Mesodermal cell (in vitro differentiated cells): ENCODE data around the gene HEXD. TPM values are rescaled to one million over a fixed set of nuclear protein-coding genes. Genes with fewer than 3 reads are reported as not detected.
"Not testable (repeated sequence)": the region's sequence is repeated elsewhere in the genome, so short reads cannot be mapped to it uniquely, and the experiment has no call there.

Experiments
- H3K27ac ChIP-seq: 2 replicates; pipeline ENCODE4 v1.7.0; 2013; ENCODE audit warnings: mild to moderate bottlenecking, low read depth, low read length, moderate library complexity; ENCODE audit not compliant: severe bottlenecking
- H3K36me3 ChIP-seq: 2 replicates; pipeline ENCODE4 v1.7.1; 2013; ENCODE audit warnings: mild to moderate bottlenecking, low read length, moderate library complexity; ENCODE audit not compliant: control insufficient read depth, insufficient read depth
- H3K4me1 ChIP-seq: one replicate; pipeline ENCODE4 v1.7.1; 2013; ENCODE audit warnings: mild to moderate bottlenecking, low read length; ENCODE audit not compliant: insufficient read depth, control insufficient read depth, poor library complexity, severe bottlenecking
- H3K4me3 ChIP-seq: 2 replicates; pipeline ENCODE4 v1.7.0; 2013; ENCODE audit warnings: low read length, control low read depth, mild to moderate bottlenecking; ENCODE audit not compliant: insufficient read depth, poor library complexity, severe bottlenecking; ENCODE audit errors: extremely low read depth
- H3K9me3 ChIP-seq: 2 replicates; pipeline ENCODE4 v1.7.1; 2013; ENCODE audit warnings: mild to moderate bottlenecking, low read length, moderate library complexity; ENCODE audit not compliant: control insufficient read depth
- WGBS, 2 experiments: methylation state at CpG; one replicate each; pipeline ENCODE4 v1.1.5; 2013; ENCODE audit warnings: missing lambda C conversion rate in 2 of 2; ENCODE audit not compliant: insufficient coverage in 2 of 2; 5-methylcytosine and 5-hydroxymethylcytosine counted together
- polyA plus RNA-seq, 2 experiments: library from polyadenylated mRNA; stranded (reverse); fragments of 50-300 nt; gene quantifications; one replicate each; pipeline ENCODE4 v1.2.3, GENCODE V29; 2013

HEXD gene
- polyA plus RNA-seq (2013, experiment 1 of 2) = 21.9 TPM
- 20.8 TPM for polyA plus RNA-seq (2013, experiment 2 of 2)

DNA sequence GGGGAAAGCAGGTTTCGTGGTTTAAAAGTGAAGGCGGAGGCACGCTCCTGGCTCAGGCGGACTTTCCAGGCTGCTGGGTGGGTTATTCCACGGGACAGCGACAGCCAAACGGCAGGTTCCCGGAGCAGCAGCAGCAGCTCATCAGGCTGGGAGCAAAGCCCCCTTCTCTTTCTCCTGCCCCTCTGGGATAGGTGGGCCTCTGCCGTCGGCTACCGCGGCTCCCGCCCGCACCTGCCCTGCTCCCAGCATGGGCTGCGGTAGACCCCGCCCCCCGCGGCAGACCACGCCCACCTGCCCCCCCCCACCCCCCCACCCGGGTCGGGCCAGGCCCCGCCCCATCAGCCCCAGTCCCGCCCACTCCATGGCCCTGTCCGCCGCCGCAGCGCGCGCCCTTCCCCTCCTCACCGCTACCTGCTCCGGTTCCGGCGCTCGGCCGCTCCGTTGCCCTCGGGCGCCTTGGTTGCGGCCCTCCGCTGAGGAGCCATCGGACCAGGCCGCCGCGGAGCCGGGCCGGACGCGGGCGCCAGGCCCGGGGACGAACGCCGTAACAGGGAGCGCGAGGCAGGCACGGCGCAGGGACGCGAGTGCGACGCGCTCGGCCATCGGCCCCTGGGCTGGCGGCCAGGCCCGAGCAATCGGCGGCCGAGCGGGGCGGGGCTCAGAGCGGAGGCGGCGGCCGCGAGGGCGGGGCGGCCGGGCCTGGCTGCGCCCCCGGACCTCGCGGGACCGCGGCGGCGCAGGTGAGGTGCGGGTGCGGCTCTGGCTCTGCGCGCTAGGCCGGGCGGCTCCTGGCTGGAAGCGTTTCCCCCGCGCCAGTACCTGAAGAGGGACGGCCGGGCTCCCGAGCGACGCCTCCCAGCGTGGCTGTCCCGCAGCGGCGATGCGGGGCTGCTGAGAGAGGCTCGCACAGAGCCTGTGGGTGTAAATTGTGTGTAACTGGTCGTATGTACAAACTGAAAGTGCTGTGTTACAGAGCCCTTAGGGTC lies at the start of gene HEXD, which contains the start of gene OGFOD3:
TSS of gene HEXD (plus strand) at position 347 of the 986 bp plus-strand sequence. CDS start 1,453 bp downstream, outside the sequence.
TSS of gene OGFOD3 (minus strand) at position 586 of the 986 bp plus-strand sequence. CDS start at position 485, 101 bp downstream.
- peaks cover 3% of the 10 kb centered on the region for H3K9me3 ChIP-seq
- H3K36me3 ChIP-seq = peaks cover 17% of the 10 kb centered on the region
- no peak within 1 kb of the TSS for H3K27ac ChIP-seq
- peak within 1 kb of the TSS; percentile 69 for H3K4me3 ChIP-seq
- WGBS, 2 experiments = 1 to 2% methylated on average over 68 to 93 of the region's 108 CpGs
- no peaks in the 10 kb centered on the region for H3K4me1 ChIP-seq

DNA sequence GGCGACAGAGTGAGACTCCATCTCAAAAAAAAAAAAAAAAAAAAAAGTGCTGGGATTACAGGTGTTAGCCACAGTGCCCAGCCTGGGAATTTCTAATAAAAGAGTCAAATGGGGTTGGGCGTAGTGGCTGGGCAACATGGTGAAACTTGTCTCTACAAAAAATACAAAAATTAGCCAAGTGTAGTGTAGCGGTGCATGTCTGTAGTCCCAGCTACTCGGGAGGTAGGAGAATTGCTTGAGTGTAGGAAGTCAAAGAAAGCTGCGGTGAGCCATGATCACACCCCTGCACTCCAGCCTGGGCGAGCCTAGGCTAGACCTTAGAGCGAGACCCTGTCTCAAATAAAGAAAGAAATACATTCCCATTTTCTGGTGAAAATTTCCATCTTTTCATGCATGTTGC lies 48.9 kb upstream of the HEXD start:
- Histone ChIP-seq H3K27ac (no peak overlapping the region), H3K4me3 (no peak overlapping the region), H3K9me3 (no peaks in the 10 kb centered on the region), H3K36me3 (no peaks in the 10 kb centered on the region), H3K4me1 (peaks cover 7% of the 10 kb centered on the region)
- WGBS, 2 experiments = 95 to 98% methylated on average over 5 to 6 of the region's 7 CpGs

DNA sequence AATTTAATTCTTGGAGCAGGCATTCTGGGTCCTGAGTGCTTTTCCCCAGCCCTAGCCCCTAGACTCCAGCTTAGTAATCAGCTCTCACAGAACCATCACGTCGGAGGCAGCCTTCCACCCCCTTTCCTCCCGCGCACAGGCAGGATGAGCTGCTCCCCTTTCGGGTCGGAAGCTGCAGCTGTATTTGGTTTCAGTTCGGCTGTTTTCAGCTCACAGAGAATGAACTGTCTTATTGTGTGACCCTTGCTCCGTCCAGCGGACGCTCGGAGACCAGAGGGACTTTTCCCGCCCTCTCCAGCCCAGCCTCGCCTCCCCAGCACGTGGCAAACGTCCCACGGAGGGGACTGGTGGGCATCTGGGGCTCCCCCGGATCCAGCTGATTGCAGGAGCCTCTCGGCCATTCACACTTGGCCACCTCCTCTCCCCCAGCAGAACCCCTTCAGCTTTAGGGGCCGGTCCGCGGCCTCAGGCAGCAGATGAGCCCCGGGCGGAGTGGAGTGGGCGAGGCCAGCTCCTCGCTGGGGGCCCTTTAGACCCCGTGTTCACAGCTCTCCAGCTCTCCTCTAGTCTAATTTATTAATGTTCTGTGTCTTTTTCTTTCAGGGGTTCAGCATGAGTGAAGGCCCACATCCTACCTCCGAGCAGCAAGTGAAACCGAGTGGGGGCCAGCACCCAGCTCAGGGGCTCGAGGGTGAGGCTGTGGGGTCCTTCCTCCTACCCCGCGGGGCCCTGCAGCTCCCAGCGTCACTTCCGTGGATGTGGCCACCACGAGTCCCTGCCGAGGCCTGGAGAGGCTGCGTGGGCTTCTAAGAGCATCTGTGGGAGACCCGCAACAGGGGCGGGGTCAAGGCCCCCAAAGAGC lies 47.4 kb upstream of the HEXD start:
- WGBS, 2 experiments = 62 to 64% methylated on average over 28 to 38 of the region's 38 CpGs
- H3K27ac ChIP-seq = no peak overlapping the region
- peak overlapping the region; percentile 16 for H3K4me3 ChIP-seq
- H3K36me3 ChIP-seq = no peaks in the 10 kb centered on the region
- H3K4me1 ChIP-seq = peaks cover under 1% of the 10 kb centered on the region
- no peaks in the 10 kb centered on the region for H3K9me3 ChIP-seq

DNA sequence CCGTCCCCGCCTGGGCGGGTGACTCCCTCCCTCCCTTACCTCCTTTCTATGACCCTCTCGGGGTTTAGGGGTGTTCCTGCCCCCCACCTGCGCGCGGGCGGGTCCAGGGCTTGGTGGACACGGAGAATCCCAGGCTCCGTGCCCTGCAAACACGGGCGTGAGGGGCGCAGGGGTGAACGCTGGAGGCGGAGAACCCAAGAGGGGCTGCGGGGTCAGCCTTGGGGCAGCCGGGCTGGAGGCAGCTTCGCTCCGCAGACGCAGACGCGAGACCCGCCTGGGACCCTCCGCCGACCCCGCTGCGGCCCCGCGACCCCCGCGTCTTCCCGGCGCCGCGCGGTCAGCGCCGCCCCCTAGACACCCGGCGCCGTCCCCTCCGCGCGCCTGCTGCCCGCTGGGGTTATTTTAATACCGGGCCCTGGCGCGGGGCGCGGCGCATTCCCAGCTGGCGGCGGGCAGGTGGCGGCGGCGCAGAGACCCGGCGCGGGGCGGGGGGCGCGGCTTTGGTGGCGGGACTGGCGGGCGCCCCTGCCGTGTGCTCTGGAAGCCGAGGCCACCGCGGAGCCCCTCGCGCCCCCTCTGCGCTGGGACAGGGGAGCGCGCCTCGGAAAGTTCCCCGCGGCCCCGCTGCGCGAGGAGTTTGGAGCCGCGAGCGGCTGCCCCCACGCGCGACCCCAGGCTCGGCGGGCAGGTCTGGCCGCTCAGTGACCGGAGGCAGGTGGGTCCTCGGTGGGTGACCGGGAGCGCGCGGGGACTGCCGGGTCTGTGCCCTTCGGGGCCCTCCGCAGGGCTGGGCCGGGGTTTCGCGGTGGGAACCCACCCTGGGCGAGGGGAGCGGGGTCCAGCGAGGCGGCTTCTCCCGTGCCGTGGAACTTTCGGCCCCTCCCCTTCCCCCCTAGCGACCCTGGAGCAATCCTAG lies 46.6 kb upstream of the HEXD start, which contains the start of gene UTS2R:
TSS of gene UTS2R (plus strand) at position 433 of the 916 bp plus-strand sequence. CDS start 2,560 bp downstream, outside the sequence.
- Histone ChIP-seq H3K4me3 (peak within 1 kb of the TSS; percentile 16), H3K27ac (no peak within 1 kb of the TSS), H3K36me3 (no peaks in the 10 kb centered on the region), H3K9me3 (no peaks in the 10 kb centered on the region), H3K4me1 (no peaks in the 10 kb centered on the region)
- 9 to 15% methylated on average over 84 to 89 of the region's 109 CpGs for WGBS, 2 experiments

DNA sequence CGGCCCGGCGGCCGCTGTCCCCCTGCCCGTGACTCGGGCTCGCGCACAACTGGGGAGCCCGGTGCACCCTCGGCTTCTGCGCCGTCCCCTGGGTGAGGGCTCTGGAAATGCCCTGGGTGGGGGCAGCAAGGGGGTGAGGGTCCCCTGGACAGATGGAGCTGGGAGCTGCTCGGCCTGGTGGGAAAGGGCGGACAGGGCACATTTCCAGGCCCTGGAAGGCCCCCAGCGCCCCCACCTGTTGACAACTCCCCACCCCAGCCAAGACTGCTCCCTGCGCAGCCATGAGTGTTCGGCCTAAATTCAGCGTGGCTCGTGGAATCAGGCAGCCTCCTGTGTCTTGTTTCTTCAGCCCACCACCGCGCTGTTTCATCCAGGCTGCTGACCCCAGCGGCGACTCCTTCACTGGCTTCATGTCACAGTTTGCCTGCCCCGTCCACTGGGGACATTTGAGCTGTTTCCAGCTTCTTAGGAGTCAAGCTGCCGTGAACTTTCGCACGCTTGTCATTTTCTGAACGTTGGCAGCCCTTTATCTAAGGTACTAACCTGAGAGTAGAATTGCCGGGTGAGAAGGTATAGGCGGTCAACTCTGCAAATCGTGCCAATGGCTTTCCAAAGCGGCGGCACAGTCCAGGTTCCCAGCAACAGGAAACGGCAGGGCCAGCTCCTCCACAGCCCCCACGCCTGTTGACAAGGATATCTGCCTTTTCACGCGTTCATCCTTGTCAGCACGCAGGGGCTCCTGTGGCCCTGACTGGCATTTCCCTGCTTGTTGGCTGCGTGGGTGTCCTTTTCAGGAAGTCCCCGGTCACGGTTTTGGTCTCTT lies 45.7 kb upstream of the HEXD start:
- Histone ChIP-seq H3K9me3 (no peaks in the 10 kb centered on the region), H3K36me3 (no peaks in the 10 kb centered on the region), H3K4me3 (peak overlapping the region; percentile 16), H3K27ac (no peak overlapping the region), H3K4me1 (no peaks in the 10 kb centered on the region)
- 73 to 79% methylated on average over 32 to 35 of the region's 41 CpGs for WGBS, 2 experiments

DNA sequence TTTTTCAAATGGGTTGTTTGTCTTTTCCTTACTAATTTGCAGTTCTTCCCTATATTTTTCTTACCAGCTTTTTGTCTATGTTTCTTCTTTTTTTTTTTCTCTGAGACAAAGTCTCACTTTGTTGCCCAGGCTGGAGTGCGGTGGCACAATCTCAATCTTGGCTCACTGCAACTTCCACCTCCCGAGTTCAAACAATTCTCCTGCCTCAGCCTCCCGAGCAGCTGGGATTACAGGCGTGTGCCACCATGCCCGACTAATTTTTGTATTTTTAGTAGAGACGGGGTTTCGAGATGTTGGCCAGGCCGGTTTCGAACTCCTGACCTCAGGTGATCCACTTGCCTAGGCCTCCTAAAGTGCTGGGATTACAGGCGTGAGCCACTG lies 45.1 kb upstream of the HEXD start:
- H3K4me1 ChIP-seq, H3K4me3 ChIP-seq, H3K36me3 ChIP-seq, H3K27ac ChIP-seq, H3K9me3 ChIP-seq: not testable (repeated sequence)
- whole genome bisulfite sequencing, 2 experiments = 95 to 97% methylated on average over 9 to 10 of the region's 10 CpGs

DNA sequence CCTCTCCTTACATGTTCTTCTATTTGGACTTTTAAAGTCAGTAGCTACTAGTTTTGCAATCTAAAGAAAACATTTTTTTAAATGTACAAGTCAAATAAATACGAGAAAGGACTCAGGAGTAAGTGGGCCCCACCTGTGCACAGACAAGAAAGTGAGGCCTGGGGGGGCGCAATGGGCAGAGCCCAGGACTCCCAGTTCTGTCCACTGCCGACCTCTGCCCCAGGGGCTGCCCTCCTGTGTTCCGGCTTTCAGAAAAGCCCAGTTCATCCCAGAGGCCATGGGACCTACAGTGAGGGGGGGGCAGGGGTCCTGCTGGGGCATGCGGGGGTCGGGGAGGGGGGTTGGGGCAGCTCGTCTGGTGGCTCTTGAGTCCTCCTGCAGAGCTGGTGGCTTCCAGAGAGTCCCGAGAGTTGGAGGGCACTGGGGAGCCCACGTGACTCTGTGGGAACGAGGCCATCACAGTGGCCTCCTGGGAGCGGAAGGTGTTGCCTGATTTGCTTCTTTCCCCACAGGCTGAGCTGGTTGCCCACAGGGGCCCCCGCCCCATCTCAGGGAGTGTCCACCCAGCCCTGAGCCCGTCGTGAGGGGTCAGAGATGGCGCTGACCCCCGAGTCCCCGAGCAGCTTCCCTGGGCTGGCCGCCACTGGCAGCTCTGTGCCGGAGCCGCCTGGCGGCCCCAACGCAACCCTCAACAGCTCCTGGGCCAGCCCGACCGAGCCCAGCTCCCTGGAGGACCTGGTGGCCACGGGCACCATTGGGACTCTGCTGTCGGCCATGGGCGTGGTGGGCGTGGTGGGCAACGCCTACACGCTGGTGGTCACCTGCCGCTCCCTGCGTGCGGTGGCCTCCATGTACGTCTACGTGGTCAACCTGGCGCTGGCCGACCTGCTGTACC lies 44.2 kb upstream of the HEXD start:
- Histone ChIP-seq H3K9me3 (no peaks in the 10 kb centered on the region), H3K27ac (no peak overlapping the region), H3K4me3 (no peak overlapping the region), H3K4me1 (no peaks in the 10 kb centered on the region), H3K36me3 (no peaks in the 10 kb centered on the region)
- WGBS, 2 experiments = 93 to 95% methylated on average over 33 to 35 of the region's 37 CpGs

DNA sequence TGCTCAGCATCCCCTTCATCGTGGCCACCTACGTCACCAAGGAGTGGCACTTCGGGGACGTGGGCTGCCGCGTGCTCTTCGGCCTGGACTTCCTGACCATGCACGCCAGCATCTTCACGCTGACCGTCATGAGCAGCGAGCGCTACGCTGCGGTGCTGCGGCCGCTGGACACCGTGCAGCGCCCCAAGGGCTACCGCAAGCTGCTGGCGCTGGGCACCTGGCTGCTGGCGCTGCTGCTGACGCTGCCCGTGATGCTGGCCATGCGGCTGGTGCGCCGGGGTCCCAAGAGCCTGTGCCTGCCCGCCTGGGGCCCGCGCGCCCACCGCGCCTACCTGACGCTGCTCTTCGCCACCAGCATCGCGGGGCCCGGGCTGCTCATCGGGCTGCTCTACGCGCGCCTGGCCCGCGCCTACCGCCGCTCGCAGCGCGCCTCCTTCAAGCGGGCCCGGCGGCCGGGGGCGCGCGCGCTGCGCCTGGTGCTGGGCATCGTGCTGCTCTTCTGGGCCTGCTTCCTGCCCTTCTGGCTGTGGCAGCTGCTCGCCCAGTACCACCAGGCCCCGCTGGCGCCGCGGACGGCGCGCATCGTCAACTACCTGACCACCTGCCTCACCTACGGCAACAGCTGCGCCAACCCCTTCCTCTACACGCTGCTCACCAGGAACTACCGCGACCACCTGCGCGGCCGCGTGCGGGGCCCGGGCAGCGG lies 43.4 kb upstream of the HEXD start:
- Histone ChIP-seq H3K4me1 (no peaks in the 10 kb centered on the region), H3K9me3 (no peaks in the 10 kb centered on the region), H3K4me3 (no peak overlapping the region), H3K27ac (no peak overlapping the region), H3K36me3 (no peaks in the 10 kb centered on the region)
- WGBS, 2 experiments = 79 to 84% methylated on average over 63 to 77 of the region's 79 CpGs
